Neutrophil (primary cell): ENCODE measurements around the gene FA2H.

Source experiments
- H3K27ac ChIP-seq: fragments of 200-600 bp; sonication (generic); 2 replicates; pipeline ENCODE4 v1.5.1; 2016; ENCODE audit warnings: mild to moderate bottlenecking, moderate library complexity
- H3K27me3 ChIP-seq: fragments of 200-600 bp; sonication (generic); 2 replicates; pipeline ENCODE4 v1.6.0; 2016; ENCODE audit warnings: mild to moderate bottlenecking
- H3K36me3 ChIP-seq: fragments of 200-600 bp; sonication (generic); 2 replicates; pipeline ENCODE4 v1.5.1; 2017
- H3K4me1 ChIP-seq, 2 experiments: fragments of 200-600 bp in 1 of 2; sonication (generic) in 1 of 2; 1 replicate in 1 of 2; 2 replicates in 1 of 2; pipeline versions ENCODE4 v1.5.1 to v1.6.1; 2013 to 2016; ENCODE audit warnings: low read depth in 1 of 2, low read length in 1 of 2, mild to moderate bottlenecking in 1 of 2, moderate library complexity in 1 of 2; ENCODE audit not compliant: control insufficient read depth in 1 of 2, insufficient read depth in 1 of 2
- H3K4me3 ChIP-seq, 2 experiments: fragments of 200-600 bp in 1 of 2; sonication (generic) in 1 of 2; 1 replicate in 1 of 2; 2 replicates in 1 of 2; pipeline ENCODE4 v1.5.1; 2013 to 2016; ENCODE audit warnings: low read depth in 1 of 2, low read length in 1 of 2, mild to moderate bottlenecking in 1 of 2, moderate library complexity in 1 of 2
- H3K9me3 ChIP-seq: fragments of 200-600 bp; sonication (generic); 2 replicates; pipeline ENCODE4 v1.5.1; 2016
- TF ChIP-seq, protein P1 (sequence below): fragments of 200-600 bp; sonication (generic); IDR thresholded peaks from 2 replicates; pipeline ENCODE4 v1.5.1; 2016; ENCODE audit warnings: antibody characterized with exemption

Gene FA2H

DNA sequence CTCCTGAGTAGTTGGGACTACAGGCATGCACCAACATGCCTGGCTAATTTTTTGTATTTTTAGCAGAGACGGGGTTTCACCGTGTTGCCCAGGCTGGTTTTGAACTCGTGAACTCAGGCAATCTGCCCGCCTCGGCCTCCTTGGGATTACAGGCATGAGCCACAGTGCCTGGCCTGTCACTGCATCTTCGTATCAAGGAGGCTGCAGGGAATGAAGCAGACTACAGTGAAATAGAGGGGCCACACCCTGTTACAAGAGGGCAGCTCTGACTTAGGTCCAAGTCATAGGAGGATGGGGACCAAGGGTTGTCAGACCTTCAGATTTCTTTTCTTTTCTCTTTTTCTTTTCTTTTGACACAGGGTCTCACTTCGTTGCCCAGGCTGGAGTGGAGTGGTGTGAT lies 28.7 kb downstream of the FA2H start:
- Histone ChIP-seq H3K4me3 (no peak overlapping the region), H3K27ac (no peak overlapping the region), H3K36me3 (no peaks in the 10 kb centered on the region), H3K9me3 (no peaks in the 10 kb centered on the region), H3K27me3 (no peaks in the 10 kb centered on the region), H3K4me1 (no peaks in the 10 kb centered on the region)
- TF ChIP-seq, protein P1, sequence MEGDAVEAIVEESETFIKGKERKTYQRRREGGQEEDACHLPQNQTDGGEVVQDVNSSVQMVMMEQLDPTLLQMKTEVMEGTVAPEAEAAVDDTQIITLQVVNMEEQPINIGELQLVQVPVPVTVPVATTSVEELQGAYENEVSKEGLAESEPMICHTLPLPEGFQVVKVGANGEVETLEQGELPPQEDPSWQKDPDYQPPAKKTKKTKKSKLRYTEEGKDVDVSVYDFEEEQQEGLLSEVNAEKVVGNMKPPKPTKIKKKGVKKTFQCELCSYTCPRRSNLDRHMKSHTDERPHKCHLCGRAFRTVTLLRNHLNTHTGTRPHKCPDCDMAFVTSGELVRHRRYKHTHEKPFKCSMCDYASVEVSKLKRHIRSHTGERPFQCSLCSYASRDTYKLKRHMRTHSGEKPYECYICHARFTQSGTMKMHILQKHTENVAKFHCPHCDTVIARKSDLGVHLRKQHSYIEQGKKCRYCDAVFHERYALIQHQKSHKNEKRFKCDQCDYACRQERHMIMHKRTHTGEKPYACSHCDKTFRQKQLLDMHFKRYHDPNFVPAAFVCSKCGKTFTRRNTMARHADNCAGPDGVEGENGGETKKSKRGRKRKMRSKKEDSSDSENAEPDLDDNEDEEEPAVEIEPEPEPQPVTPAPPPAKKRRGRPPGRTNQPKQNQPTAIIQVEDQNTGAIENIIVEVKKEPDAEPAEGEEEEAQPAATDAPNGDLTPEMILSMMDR = no peak

DNA sequence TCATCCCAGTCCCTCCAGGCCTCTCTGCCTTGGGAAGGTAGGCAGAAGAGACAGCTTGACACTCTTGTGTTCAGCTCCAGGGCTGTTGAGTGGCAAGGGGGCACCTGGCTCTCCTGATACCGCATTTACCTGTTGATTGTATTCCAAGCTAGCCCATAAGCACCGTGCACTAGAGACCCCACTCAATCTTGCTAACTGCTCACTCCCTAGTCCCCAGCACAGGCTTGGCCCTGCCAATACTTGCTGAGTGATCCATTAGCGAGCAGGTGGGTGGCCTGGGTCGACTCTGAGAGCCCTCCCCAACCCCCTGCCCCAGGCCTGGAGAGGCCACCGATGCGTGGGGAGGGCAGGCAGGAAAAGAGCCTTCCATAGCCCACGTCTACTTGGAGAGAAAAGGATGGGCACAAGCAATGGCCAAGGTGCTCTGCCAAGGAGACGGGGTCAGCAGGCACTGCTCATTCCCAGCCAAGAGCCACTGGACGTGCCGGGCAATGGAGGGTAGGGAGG lies 29.5 kb downstream of the FA2H start:
- H3K27me3 ChIP-seq = no peaks in the 10 kb centered on the region
- no peaks in the 10 kb centered on the region for H3K4me1 ChIP-seq
- H3K27ac ChIP-seq = no peak overlapping the region
- H3K36me3 ChIP-seq = no peaks in the 10 kb centered on the region
- no peak overlapping the region for H3K4me3 ChIP-seq
- no peaks in the 10 kb centered on the region for H3K9me3 ChIP-seq
- TF ChIP-seq, protein P1 = no peak

- Histone ChIP-seq H3K27ac (no peak overlapping the region), H3K36me3 (no peaks in the 10 kb centered on the region), H3K9me3 (no peaks in the 10 kb centered on the region), H3K4me3 (no peak overlapping the region), H3K4me1 (no peaks in the 10 kb centered on the region), H3K27me3 (no peaks in the 10 kb centered on the region)
- TF ChIP-seq, protein P1 = no peak
Measured at GRCh38 chr16:74744566-74744965, 30.1 kb downstream of the FA2H start.

GRCh38 chr16:74743668-74744299 lies 30.8 kb downstream of the FA2H start:
- Histone ChIP-seq H3K36me3 (no peaks in the 10 kb centered on the region), H3K27me3 (no peaks in the 10 kb centered on the region), H3K4me1 (no peaks in the 10 kb centered on the region), H3K4me3 (no peak overlapping the region), H3K9me3 (no peaks in the 10 kb centered on the region), H3K27ac (no peak overlapping the region)
- TF ChIP-seq, protein P1 = no peak

GRCh38 chr16:74743045-74743667 lies 31.5 kb downstream of the FA2H start:
- H3K9me3 ChIP-seq = no peaks in the 10 kb centered on the region
- H3K4me1 ChIP-seq = no peaks in the 10 kb centered on the region
- H3K4me3 ChIP-seq = no peak overlapping the region
- H3K27me3 ChIP-seq = no peaks in the 10 kb centered on the region
- H3K36me3 ChIP-seq = no peaks in the 10 kb centered on the region
- H3K27ac ChIP-seq = no peak overlapping the region
- TF ChIP-seq, protein P1 = no peak
